HG03354 (cell line): Measurements from ENCODE around the gene PDE4A.
"Not testable (repeated sequence)": the region's sequence is repeated elsewhere in the genome, so short reads cannot be mapped to it uniquely, and the experiment has no call there.

Experiments
- ATAC-seq: cut with Tn5 transposase; IDR thresholded peaks from one replicate; pipeline ENCODE4 v1.9.1; 2021; ENCODE audit warnings: mild to moderate bottlenecking; ENCODE audit not compliant: unreplicated experiment, poor library complexity, severe bottlenecking

PDE4A gene

DNA sequence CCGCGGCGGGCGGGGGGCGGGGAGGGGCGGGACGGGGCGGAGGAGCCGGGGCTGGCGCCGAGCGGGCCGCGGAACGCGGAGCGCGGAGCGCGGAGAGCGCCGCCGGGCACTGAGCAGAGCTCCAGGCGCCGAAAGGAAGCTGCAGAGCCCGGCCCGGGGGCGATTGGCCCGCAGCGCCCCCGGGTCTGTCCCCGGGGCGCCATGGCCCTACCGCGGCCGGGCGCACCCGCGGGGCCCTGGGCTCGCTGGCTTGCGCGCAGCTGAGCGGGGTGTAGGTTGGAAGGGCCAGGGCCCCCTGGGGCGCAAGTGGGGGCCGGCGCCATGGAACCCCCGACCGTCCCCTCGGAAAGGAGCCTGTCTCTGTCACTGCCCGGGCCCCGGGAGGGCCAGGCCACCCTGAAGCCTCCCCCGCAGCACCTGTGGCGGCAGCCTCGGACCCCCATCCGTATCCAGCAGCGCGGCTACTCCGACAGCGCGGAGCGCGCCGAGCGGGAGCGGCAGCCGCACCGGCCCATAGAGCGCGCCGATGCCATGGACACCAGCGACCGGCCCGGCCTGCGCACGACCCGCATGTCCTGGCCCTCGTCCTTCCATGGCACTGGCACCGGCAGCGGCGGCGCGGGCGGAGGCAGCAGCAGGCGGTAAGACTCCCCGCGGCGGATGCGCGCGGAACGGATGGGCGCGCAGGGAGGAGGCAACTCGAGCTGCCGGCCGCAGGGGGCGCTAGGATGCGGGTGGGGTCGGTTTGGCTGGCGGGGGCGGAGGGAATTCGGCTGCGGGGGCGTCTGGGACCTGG, at the start of gene PDE4A:
PDE4A (plus strand) TSS at position 95 of the 796 bp plus-strand sequence; CDS start at position 322, 227 bp downstream.
- ATAC-seq, result no peak

DNA sequence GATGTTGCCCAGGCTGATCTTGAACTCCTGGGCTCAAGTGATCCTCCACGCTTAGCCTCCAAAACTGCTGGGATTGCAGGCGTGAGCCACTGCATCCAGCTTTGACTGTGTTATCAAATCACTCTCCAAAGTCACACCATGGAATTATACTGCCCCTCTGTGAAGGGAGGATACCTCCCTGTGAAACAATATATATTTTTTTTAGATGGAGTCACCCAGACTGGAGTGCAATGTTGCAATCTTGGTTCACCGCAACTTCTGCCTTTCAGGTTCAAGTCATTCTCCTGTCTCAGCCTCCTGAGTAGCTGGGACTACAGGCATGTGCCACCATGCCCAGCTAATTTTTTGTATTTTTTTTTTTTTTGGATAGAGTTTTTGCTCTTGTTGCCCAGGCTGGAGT, 47.6 kb upstream of the PDE4A start:
- no peak for ATAC-seq

- ATAC-seq, result no peak
These were observed 45.4 kb upstream of the PDE4A start for GRCh38 chr19:10374931-10375330.

DNA sequence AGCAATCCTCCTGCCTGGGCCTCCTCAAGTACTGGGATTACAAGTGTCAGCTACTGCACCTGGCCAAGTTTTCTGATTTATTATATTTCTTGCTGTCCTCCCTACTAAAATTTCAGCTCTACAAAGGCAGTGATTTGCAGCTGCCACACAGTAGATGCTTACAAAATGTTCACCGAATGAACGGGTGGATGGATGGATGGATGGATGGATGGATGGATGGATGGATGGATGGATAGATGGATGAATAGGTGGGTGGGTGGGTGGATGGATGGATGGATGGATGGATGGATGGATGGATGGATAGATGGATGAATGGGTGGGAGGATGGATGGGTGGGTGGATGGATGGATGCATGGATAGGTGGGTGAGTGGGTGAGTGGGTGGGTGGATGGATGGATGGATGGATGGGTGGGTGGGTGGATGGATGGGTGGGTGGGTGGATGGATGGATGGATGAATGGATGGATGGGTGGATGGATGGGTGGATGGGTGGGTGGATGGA, 43.1 kb upstream of the PDE4A start:
- not testable (repeated sequence) for ATAC-seq

DNA sequence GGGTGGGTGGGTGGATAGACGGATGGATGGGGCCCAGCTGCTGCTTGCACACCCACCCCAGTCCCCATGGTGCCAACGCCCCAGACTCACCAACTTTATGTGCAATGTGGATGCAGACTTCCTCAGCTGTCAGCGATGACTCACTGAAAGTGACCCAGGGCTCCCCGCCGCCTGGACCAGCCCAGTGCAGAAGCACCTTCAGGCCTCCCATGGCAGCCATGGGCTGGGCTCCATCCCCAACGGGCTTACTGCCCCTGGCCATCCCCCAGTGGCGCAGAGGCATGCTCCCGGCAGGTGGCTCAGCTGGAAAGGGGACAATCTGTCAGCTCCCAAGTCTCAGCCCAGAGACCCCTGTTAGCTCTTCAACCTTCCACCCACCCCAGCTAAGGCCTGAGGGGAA, 42.2 kb upstream of the PDE4A start:
- no peak for ATAC-seq

DNA sequence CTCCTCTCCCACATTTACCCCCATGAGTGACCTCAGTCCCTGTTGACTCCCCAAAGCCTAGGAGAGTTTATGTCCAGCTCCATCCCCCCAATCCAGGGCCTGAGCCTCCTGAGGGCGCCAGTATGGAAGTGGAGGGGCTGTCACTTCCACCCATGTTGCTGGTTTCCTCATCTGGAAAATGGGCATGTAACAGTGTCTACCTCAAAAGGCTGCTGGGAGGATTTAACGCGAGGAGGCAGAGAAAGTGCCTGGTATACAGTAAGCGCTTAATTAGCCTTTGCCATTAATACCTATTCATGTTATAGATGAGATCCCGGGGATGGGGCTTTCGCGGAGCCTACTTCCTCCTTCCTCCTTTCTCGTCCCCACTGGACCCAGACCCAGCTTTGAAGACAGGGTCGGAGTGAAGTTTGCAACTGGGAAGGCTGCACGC, 40.4 kb upstream of the PDE4A start:
- no peak for ATAC-seq

GRCh38 chr19:10380313-10381102, 39.8 kb upstream of the PDE4A start, which contains the start of gene TYK2:
TYK2 (minus strand) TSS chr19:10380572; CDS start chr19:10378406, 2,166 bp downstream.
- peak; percentile 90 for ATAC-seq

DNA sequence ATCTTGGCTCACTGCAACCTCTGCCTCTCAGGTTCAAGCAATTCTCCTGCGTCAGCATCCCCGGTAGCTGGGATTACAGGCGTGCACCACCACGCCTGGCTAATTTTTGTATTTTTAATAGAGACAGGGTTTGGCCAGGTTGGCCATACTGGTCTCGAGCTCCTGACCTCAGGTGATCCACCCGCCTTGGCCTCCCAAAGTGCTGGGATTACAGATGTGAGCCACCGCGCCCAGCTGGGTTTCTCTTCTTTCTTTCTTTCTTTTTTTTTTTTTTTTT, 37.2 kb upstream of the PDE4A start:
- ATAC-seq, result not testable (repeated sequence)

- ATAC-seq, result no peak
These were observed 35.8 kb upstream of the PDE4A start for GRCh38 chr19:10384580-10384979.

DNA sequence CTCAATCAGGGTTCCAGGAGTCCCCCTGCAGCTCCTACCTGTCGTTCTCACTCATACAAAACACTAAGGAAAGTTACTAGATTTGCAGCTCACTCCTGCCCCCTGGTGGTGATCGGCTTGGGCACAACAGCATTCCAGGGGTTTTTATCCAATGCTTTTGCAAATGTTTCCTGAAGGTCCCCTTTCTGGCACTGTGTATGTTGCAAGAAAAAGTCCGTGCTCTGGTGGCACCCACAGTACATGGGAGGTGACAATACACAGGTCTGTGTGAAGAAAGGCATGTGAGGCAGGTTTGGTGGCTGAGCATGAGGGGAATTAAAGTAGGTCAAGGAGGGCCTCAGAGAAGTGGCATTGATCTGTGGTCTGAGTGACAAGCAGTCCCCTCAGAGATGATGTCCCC, 31.4 kb upstream of the PDE4A start:
- ATAC-seq, result no peak

DNA sequence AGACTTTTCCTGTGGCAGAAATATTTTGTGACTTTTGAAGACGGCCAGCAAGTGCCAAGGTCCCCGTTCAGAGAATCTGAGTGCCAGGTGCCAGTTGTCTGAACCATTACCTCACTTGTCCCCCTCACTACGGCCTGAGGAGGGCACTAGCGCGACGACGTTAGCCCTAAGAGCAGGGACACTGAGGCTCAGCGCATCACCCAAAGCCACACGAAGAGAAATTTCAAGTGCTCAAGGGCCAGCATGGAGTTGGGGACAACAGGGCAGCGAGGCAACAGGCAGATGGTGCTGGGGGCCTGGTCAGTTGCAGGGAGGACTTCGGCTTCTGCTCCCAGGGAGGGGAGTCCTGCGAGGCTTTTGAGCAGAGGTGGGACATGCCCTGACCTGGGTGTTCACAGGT, 30.5 kb upstream of the PDE4A start:
- no peak for ATAC-seq

GRCh38 chr19:10390652-10391286, 29.6 kb upstream of the PDE4A start:
- no peak for ATAC-seq

DNA sequence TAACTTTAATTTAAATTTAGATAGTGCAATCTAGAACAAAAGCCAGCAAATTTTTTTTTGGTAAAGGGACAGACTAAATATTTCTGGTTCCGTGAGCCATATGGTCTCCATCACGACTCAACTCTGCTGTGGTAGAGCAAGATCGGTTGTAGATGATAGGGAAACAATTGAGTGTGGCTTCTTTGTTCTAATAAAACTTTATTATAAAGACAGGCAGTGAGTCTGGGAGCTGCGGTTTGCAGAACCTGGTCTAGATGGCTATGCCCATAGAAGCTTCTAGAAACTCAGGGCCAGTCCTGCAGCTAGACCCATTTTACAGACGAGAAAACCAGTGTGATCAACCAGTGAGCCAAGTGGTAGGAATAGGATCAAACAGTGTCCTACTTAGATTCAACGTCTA, 28.2 kb upstream of the PDE4A start:
- ATAC-seq, result no peak

GRCh38 chr19:10393137-10393536, 27.2 kb upstream of the PDE4A start:
- ATAC-seq, result no peak

GRCh38 chr19:10395003-10395402, 25.3 kb upstream of the PDE4A start:
- no peak for ATAC-seq

- no peak for ATAC-seq
These were observed 24.9 kb upstream of the PDE4A start for GRCh38 chr19:10395436-10395835.

GRCh38 chr19:10395917-10396316, 24.4 kb upstream of the PDE4A start:
- no peak for ATAC-seq

DNA sequence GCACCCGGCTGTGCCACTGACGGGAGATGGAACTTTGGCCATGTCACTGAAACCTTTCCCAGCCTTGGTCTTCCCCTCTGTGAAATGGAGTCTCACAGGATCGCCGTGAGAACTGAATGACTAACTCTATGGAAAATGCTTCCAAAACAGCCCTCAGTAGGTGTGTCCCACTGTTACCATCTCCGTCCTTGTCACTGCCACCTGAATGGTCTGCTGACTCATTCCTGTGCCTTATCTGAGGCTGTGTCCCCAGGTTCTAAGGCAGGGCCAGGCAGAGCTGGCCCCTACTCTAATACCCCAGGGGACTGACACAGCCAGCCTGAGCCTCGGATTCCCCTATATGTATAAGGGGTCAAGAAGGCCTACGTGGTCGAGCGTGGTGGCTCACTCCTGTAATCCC, 21.5 kb upstream of the PDE4A start:
- ATAC-seq, result no peak

- not testable (repeated sequence) for ATAC-seq
These were observed 21.0 kb upstream of the PDE4A start for GRCh38 chr19:10399340-10399739.

- ATAC-seq, result no peak
These were observed 20.5 kb upstream of the PDE4A start for GRCh38 chr19:10399878-10400277.
